ENCODE results near the gene SPG7.
A peak's percentile ranks its signal among the peaks of the same experiment; 100 is the strongest.
"Not testable (repeated sequence)": the region's sequence is repeated elsewhere in the genome, so short reads cannot be mapped to it uniquely, and the experiment has no call there.

SPG7 gene

DNA sequence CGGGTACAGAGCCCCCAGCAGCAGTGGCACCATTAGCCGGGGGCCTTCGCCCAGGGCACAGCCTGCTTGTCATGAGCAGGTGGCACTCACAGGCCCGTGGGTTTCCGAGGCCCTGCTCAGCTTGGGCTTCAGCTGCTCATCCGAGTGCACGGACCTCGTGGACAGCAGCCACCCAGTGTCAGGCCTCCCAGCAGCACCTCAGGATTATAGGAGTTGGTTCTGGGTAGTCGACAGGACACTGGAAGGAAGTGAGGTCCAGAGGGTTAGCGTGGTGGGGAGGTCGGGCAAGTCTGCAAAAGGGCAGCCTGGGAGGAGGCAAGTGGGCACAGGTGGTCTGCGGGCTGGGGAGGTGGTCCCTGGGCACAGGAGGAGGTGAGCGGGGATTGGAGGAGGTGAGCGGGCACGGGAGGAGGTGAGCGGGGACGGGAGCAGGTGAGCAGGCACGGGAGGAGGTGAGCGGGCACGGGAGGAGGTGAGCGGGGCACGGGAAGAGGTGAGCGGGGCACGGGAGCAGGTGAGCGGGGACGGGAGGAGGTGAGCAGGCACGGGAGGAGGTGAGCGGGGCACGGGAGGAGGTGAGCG lies 62.2 kb downstream of the SPG7 start:
- Histone ChIP-seq H3K36me3 (ENCODE audit: control insufficient read depth in 1 of 2, insufficient read depth in 2 of 2, low read length in 2 of 2) (no peaks in the 10 kb centered on the region), H2BK120ac (ENCODE audit: insufficient read depth, low read length, poor library complexity) (no peak overlapping the region), H2BK12ac (ENCODE audit: low read length) (no peak overlapping the region), H4K8ac (ENCODE audit: low read depth, low read length) (no peak overlapping the region), H3K27me3 (ENCODE audit: insufficient read depth, low read length) (peaks cover 8% of the 10 kb centered on the region), H4K91ac (ENCODE audit: low read depth, low read length) (no peak overlapping the region), H3K23ac (ENCODE audit: low read length) (no peak overlapping the region), H3K79me1 (ENCODE audit: low read length) (peaks cover 2% of the 10 kb centered on the region), H2BK5ac (ENCODE audit: low read depth, low read length, poor library complexity) (no peak overlapping the region), H4K12ac (ENCODE audit: low read depth, low read length) (no peak overlapping the region), H3K18ac (ENCODE audit: low read length) (no peak overlapping the region), H3K9ac (ENCODE audit: low read length) (no peak overlapping the region), H3K4me2 (ENCODE audit: low read length) (no peak overlapping the region), H2AFZ (ENCODE audit: insufficient read depth, low read length, poor library complexity) (no peak overlapping the region), H3K4ac (ENCODE audit: low read depth, low read length) (no peak overlapping the region), H3K4me1 (ENCODE audit: control insufficient read depth in 1 of 2, insufficient read depth in 2 of 2, low read length in 2 of 2) (peaks cover 18 to 22% of the 10 kb centered on the region in 2 experiments), H2AK5ac (ENCODE audit: low read length) (peak overlapping the region; percentile 6), H3K4me3 (ENCODE audit: low read depth, low read length) (no peak overlapping the region), H3K14ac (ENCODE audit: low read length) (no peak overlapping the region), H3K79me2 (ENCODE audit: control insufficient read depth, insufficient read depth, low read length, poor library complexity) (no peaks in the 10 kb centered on the region), H3K9me3 (ENCODE audit: insufficient read depth, low read depth, low read length) (peaks cover 3% of the 10 kb centered on the region), H3K27ac (ENCODE audit: low read depth, low read length) (no peak overlapping the region)
- WGBS (ENCODE audit: extremely low coverage, insufficient coverage, insufficient read length): no CpG with 5 or more reads among the region's 30 CpGs
- DNase-seq: no peak

DNA sequence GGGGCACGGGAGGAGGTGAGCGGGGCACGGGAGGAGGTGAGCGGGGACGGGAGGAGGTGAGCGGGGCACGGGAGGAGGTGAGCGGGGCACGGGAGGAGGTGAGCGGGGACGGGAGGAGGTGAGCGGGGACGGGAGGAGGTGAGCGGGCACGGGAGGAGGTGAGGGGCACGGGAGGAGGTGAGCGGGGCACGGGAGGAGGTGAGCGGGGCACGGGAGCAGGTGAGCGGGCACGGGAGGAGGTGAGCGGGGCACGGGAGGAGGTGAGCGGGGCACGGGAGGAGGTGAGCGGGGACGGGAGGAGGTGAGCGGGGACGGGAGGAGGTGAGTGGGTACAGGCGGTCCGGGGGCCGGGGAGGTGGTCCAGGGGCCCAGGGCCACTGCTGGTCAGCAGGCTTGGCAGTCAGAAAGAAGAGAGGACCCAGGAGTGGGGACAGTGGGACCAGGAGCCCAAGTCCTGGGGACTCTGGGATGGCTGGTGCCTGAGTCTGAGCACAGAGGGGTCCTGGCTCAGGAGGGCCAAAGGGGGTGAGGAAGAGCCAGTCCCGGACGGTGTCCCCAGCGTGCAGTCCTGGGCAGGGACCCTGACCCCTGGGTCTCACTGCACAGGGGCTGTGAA lies 62.9 kb downstream of the SPG7 start:
- WGBS (ENCODE audit: extremely low coverage, insufficient coverage, insufficient read length): no CpG with 5 or more reads among the region's 36 CpGs
- Histone ChIP-seq H3K27me3 (ENCODE audit: insufficient read depth, low read length) (peaks cover 14% of the 10 kb centered on the region), H3K4me1 (ENCODE audit: control insufficient read depth in 1 of 2, insufficient read depth in 2 of 2, low read length in 2 of 2) (peaks cover 14 to 19% of the 10 kb centered on the region in 2 experiments)
- not testable (repeated sequence) for H3K79me2 ChIP-seq (ENCODE audit: control insufficient read depth, insufficient read depth, low read length, poor library complexity); H3K4me2 ChIP-seq (ENCODE audit: low read length); H4K91ac ChIP-seq (ENCODE audit: low read depth, low read length); H3K36me3 ChIP-seq (ENCODE audit: control insufficient read depth in 1 of 2, insufficient read depth in 2 of 2, low read length in 2 of 2); H3K4ac ChIP-seq (ENCODE audit: low read depth, low read length); DNase-seq; H2BK12ac ChIP-seq (ENCODE audit: low read length); H3K18ac ChIP-seq (ENCODE audit: low read length); H3K79me1 ChIP-seq (ENCODE audit: low read length); H2BK5ac ChIP-seq (ENCODE audit: low read depth, low read length, poor library complexity); H3K4me3 ChIP-seq (ENCODE audit: low read depth, low read length); H2AFZ ChIP-seq (ENCODE audit: insufficient read depth, low read length, poor library complexity); H2BK120ac ChIP-seq (ENCODE audit: insufficient read depth, low read length, poor library complexity); H2AK5ac ChIP-seq (ENCODE audit: low read length); H4K8ac ChIP-seq (ENCODE audit: low read depth, low read length); H3K9ac ChIP-seq (ENCODE audit: low read length); H3K14ac ChIP-seq (ENCODE audit: low read length); H4K12ac ChIP-seq (ENCODE audit: low read depth, low read length); H3K9me3 ChIP-seq (ENCODE audit: insufficient read depth, low read depth, low read length); H3K23ac ChIP-seq (ENCODE audit: low read length); H3K27ac ChIP-seq (ENCODE audit: low read depth, low read length)

DNA sequence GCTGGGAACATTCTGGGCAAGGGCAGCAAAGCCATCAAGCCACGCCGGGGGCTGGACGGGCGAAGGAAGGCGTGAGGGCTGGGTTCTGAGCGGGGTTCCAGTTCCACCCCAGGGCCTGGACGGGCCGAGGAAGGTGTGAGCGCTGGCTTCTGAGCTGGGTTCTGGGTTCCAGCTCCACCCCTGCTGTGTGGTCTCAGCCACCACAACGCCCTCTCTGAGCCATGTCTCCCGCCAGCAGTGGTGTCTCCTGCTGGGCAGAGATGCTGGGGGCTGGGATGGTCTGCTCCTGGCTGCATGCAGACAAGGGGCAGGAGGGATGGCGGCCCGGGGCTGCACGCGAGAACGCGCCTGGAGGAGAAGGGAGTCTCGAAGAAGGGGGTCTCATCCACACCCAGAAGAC lies 63.4 kb downstream of the SPG7 start:
- no peak overlapping the region for H4K8ac ChIP-seq (ENCODE audit: low read depth, low read length)
- no peak overlapping the region for H3K4me3 ChIP-seq (ENCODE audit: low read depth, low read length)
- peaks cover 8% of the 10 kb centered on the region for H3K9me3 ChIP-seq (ENCODE audit: insufficient read depth, low read depth, low read length)
- peaks cover 14 to 19% of the 10 kb centered on the region in 2 experiments for H3K4me1 ChIP-seq (ENCODE audit: control insufficient read depth in 1 of 2, insufficient read depth in 2 of 2, low read length in 2 of 2)
- no peak overlapping the region for H2BK5ac ChIP-seq (ENCODE audit: low read depth, low read length, poor library complexity)
- H3K4ac ChIP-seq (ENCODE audit: low read depth, low read length): no peak overlapping the region
- DNase-seq: no peak
- no peak overlapping the region for H3K18ac ChIP-seq (ENCODE audit: low read length)
- peaks cover 19% of the 10 kb centered on the region for H3K27me3 ChIP-seq (ENCODE audit: insufficient read depth, low read length)
- H2AFZ ChIP-seq (ENCODE audit: insufficient read depth, low read length, poor library complexity): no peak overlapping the region
- H3K79me1 ChIP-seq (ENCODE audit: low read length): peaks cover 2% of the 10 kb centered on the region
- no peak overlapping the region for H3K14ac ChIP-seq (ENCODE audit: low read length)
- WGBS (ENCODE audit: extremely low coverage, insufficient coverage, insufficient read length): no CpG with 5 or more reads among the region's 18 CpGs
- no peak overlapping the region for H4K91ac ChIP-seq (ENCODE audit: low read depth, low read length)
- no peaks in the 10 kb centered on the region for H3K79me2 ChIP-seq (ENCODE audit: control insufficient read depth, insufficient read depth, low read length, poor library complexity)
- H2BK120ac ChIP-seq (ENCODE audit: insufficient read depth, low read length, poor library complexity): no peak overlapping the region
- no peak overlapping the region for H3K9ac ChIP-seq (ENCODE audit: low read length)
- H3K27ac ChIP-seq (ENCODE audit: low read depth, low read length): no peak overlapping the region
- H2AK5ac ChIP-seq (ENCODE audit: low read length): no peak overlapping the region
- H2BK12ac ChIP-seq (ENCODE audit: low read length): no peak overlapping the region
- no peak overlapping the region for H4K12ac ChIP-seq (ENCODE audit: low read depth, low read length)
- H3K23ac ChIP-seq (ENCODE audit: low read length): no peak overlapping the region
- H3K36me3 ChIP-seq (ENCODE audit: control insufficient read depth in 1 of 2, insufficient read depth in 2 of 2, low read length in 2 of 2): no peaks in the 10 kb centered on the region
- H3K4me2 ChIP-seq (ENCODE audit: low read length): no peak overlapping the region

DNA sequence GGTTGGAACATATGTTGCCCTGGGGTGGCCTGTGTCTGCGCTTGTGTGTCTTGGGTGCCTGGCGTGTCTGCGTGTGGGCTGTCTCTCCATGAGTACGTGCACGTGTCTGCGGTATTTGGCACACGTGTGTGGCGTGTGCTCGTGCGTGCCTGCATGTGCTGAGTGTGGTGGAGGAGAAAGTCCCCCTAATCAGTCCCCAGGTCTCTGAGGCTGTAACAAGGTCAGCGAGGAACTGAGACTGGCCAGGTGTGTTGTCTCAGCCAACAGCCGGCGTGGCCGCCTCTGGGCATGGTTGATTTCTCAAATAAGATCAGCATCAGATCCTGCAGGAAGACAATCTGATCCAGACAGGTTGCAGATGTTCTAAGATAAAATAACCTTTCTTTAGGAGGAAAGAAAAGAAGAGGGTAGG lies 63.9 kb downstream of the SPG7 start:
- Histone ChIP-seq H4K8ac (ENCODE audit: low read depth, low read length) (no peak overlapping the region), H3K4me3 (ENCODE audit: low read depth, low read length) (no peak overlapping the region), H3K18ac (ENCODE audit: low read length) (no peak overlapping the region), H2AFZ (ENCODE audit: insufficient read depth, low read length, poor library complexity) (no peak overlapping the region), H4K12ac (ENCODE audit: low read depth, low read length) (no peak overlapping the region), H3K9ac (ENCODE audit: low read length) (no peak overlapping the region), H2BK12ac (ENCODE audit: low read length) (no peak overlapping the region), H2BK5ac (ENCODE audit: low read depth, low read length, poor library complexity) (no peak overlapping the region), H3K4me1 (ENCODE audit: control insufficient read depth in 1 of 2, insufficient read depth in 2 of 2, low read length in 2 of 2) (peaks cover 14 to 19% of the 10 kb centered on the region in 2 experiments), H3K23ac (ENCODE audit: low read length) (no peak overlapping the region), H3K14ac (ENCODE audit: low read length) (no peak overlapping the region), H2BK120ac (ENCODE audit: insufficient read depth, low read length, poor library complexity) (no peak overlapping the region), H4K91ac (ENCODE audit: low read depth, low read length) (no peak overlapping the region), H3K4ac (ENCODE audit: low read depth, low read length) (no peak overlapping the region), H2AK5ac (ENCODE audit: low read length) (no peak overlapping the region), H3K4me2 (ENCODE audit: low read length) (no peak overlapping the region), H3K79me2 (ENCODE audit: control insufficient read depth, insufficient read depth, low read length, poor library complexity) (no peaks in the 10 kb centered on the region), H3K27ac (ENCODE audit: low read depth, low read length) (no peak overlapping the region), H3K27me3 (ENCODE audit: insufficient read depth, low read length) (peaks cover 24% of the 10 kb centered on the region), H3K9me3 (ENCODE audit: insufficient read depth, low read depth, low read length) (peaks cover 12% of the 10 kb centered on the region), H3K36me3 (ENCODE audit: control insufficient read depth in 1 of 2, insufficient read depth in 2 of 2, low read length in 2 of 2) (no peaks in the 10 kb centered on the region), H3K79me1 (ENCODE audit: low read length) (peaks cover 2% of the 10 kb centered on the region)
- no CpG with 5 or more reads among the region's 14 CpGs for WGBS (ENCODE audit: extremely low coverage, insufficient coverage, insufficient read length)
- no peak for DNase-seq

Data from trophoblast cell (in vitro differentiated cells and primary cell).